HG02870 (cell line): Measurements from ENCODE around the gene RBMS2.
"Not testable (repeated sequence)": the region's sequence is repeated elsewhere in the genome, so short reads cannot be mapped to it uniquely, and the experiment has no call there.

Experiments used
- ATAC-seq: cut with Tn5 transposase; IDR thresholded peaks from one replicate; pipeline ENCODE4 v1.9.1; 2021; ENCODE audit warnings: mild to moderate bottlenecking, moderate library complexity; ENCODE audit not compliant: unreplicated experiment

The RBMS2 gene

DNA sequence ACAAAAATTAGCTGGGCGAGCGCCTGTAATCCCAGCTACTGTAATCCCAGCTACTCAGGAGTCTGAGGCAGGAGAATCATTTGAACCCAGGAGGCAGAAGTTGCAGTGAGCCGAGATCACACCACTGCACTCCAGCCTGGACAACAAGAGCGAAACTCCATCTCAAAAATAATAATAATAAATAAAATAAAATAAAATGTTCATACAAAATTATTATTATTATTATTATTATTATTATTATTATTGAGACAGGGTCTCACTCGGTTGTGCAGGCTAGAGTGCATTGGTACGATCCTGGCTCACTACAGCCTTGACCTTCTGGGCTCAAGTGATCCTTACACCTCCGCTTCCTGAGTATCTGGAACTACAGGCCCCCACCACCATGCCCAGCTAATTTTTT lies 55.6 kb downstream of the RBMS2 start:
- not testable (repeated sequence) for ATAC-seq

DNA sequence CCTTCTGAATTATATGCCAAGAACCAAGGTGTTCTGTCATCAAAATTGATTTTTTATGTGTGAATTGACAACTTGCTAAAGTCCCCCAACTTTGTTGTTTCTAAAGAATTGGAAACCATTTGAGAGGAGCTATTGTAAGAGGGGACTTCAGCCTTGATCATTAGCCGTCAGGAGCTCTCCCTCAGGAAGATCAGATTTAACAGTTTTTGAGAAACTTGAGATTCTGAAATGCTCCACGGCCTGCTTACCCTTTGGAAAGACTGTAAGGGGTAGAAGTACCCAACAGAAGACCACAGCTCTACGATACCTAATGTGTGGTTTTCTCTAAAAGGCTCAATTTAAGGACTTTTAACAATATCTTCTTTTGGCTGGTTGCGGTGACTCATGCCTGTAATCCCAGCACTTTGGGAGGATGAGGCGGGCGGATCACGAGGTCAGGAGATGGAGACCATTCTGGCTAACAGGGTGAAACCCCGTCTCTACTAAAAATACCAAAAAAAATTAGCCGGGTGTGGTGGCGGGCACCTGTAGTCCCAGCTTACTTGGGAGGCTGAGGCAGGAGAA lies 57.4 kb downstream of the RBMS2 start:
- ATAC-seq: no peak

DNA sequence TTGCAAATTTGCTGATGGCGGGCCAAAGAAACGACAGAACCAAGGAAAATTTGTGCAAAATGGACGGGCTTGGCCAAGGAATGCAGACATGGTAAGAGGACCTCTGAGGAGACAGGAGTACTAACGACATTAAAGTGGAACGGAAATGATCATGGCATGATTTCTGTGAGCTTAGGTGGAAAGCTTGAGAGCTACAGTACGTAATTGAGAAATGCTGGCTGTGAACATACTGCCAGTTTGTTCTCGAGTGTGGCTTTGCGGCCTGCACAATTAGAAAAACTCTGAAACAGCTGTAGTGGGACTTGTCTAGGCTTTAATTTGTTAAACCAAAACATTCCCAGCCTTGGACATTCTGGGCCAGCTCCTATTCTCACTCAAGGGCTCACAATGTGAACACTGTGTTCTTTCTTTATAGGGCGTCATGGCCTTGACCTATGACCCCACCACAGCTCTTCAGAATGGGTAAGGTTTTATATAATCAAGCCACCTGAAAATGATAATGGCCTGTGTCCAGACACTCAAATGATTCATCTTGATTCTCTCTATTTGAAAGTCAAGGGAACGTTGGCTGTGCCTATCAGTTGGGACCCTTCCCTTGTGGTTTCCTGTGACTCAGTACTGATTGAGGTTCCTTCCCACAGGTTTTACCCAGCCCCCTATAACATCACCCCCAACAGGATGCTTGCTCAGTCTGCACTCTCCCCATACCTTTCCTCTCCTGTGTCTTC lies 60.0 kb downstream of the RBMS2 start:
- ATAC-seq: no peak

DNA sequence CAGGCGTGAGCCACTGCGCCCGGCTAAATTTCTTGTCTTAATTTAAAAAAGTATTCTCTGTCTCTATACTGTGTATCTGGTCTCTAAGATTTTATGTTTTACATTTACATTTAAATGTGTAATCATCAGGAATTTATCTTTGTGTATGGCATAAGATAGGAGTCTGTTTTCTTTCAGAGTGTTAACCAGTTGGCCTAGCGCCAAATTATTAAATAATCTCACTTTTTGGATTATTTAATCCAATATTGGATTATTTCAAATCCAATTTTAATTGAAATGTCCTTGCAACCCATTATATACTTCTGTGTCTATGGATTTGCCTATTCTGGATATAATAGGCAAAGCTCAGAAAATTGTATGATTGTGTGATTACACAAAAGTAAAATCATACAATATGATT lies 63.5 kb downstream of the RBMS2 start:
- no peak for ATAC-seq

DNA sequence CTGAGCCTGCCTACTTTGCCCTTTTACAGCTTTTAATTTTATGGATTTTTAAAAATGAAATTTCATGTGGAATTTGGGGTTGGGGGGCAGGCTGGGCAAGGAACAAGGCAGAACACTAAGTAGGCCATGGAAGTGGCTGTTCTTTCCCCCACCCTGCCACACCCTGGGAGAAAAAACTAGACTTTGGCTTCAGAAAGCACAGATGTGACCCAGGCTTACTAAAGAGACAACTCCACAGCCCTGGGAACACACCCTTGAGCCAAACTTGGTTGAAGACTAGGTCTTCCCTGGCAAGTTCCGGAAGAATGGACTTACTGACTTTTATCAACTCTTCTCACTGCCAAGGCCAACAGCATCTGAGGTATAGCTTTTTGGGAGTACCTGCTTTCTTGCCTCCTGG lies 68.2 kb downstream of the RBMS2 start:
- ATAC-seq: no peak

DNA sequence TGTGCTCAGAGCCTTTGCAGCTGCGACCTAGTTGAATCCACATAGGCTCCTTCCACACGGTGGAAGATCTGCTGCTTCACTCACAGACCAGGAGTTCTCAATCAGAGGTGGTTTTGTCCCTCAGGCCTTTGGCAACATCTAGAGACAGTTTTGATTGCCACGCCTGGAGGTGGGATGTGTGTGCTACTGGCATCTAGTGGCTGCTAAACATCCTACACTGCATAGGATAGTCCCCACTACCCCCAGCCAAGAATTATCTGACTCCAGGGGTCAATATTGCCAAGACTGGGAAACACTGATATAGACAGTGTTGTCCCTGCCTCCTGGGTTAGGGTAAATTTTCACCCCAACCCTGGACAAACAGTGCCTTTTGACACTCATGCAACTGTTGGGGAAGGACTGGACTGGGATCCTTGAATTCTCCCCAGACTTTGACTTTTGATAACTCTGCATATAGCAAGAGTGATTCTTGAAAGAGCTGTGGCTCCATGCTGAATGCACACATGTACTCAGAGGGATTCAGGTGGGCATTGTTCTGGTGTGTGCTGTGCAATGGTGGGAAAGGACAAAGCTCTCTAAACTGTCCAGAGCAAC lies 68.7 kb downstream of the RBMS2 start:
- no peak for ATAC-seq

DNA sequence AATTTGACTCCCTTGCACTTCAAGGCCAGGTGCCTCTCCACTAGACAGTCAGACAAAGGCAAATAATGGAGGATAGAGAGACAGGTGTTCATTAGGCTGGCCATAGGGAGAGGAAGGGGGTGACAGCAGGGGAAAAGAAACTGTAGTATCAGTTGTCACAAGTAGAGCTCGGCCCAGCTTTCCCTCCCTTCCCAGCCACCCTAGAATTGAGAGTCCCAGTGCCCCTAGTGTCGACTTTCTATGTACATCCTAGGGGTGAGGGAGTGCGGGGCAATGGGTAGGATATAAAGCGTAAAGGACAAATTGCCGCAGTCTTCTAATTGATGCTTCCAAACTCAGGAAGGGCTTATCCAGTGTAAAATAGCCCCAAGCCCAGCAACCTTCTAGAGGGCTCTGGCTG lies 69.5 kb downstream of the RBMS2 start:
- no peak for ATAC-seq

DNA sequence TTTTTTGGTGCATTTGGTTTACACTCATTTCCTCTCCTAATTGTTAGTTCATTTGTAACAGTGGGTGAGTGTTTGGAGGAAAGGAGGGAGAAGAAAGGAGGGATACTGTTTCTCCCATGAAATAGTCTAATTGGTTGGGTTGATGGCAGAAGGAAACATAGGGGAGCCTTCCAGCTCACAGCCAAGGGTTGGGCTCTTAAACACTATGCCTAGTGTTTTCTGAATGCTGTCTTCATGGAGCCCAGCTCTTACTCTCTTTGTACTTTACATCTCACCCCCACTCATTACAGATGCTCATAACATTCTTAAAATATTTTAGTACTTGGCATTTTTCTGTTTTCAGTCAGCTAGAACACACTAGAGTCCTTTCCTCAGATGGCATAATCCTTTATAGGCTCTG lies 70.3 kb downstream of the RBMS2 start:
- ATAC-seq: no peak

DNA sequence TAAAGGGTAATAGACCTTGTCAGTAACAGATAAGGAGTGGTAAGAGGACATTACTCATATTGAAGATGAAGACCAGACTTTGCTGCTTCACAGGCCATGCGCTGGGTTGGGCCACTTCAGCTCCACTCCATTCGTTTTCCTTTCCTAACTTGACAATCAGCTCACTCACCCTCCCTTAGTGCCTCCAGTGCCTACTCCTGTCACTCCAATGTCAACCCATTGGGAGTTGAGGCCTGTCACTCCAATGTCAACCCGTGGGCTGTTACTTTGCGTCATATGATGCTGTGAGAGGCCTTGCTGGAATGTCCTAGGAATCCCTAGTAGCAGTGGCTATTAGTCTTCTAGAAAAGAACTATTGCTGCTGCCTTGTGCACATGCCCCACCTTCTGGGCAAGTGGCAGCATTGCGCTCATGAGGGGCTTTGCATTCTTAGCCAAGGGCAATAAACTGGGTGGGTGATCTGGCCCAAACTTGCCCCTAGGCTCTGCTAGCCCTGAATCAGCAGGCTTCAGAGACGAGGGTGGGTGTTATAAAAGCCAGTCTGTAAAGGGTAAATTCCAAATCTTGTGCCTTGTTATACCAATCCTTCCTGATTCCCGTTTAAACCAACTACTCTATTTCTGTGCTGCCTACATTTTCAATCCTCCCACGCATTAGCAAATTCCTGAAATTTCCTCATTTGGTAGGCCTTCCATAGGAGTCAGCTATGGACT lies 72.4 kb downstream of the RBMS2 start:
- ATAC-seq: no peak

DNA sequence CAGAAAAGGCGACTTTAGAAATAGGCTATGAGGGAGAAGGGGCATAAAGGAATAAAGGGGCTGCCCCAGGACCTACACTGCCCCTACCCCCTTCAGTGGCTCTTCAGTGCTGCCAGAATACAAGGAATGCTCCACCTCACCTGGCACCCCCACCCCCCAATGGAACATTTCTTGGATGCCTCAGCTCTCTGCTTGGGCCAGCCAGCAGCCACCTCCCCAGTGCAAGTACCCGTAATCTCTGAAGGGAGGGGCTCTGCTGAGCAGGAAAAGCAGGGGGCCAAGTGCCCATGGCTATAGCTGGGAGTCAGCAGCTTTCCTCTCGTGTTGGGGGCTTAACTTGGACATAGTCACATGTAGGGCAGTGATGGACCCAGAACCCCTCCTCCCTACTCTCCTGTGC lies 75.2 kb downstream of the RBMS2 start:
- no peak for ATAC-seq

DNA sequence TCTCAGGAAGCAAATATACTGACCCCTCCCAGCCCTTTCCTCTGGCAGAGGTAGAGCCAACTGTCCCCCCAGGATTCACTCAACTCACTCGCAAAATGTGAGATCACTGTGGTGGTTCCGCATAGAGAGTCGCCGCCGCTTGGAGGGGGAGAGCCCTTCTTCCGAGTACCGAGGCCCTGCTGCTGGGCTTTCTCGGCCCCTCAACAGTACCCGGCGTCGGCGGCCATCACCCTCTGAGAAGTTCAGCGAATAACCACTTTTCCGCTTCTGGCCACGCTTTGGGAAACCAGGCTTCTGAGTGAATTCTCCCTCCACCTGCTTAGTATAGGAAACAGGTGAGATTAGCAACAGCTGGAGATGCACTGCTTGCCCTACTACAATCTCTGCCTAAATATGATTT lies 77.4 kb downstream of the RBMS2 start:
- ATAC-seq: no peak

DNA sequence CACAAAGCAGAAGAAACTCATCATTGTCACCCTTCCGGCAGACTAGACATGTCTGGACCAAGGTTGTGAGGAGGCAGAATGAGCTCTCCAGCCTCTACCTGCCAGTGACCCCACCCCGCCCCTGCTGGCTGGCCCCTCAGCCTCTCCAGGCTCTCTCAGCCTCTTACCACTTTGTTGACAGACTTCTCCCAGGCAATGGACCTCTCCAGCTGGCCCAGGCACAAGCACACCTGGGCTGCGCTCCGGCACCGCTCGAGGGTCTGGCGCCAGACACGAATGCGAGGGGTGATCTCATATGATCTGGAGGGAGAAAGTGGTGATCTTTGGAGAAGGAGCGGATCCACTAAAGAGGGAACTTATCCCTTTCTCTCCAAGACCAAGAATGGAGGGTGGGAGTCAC lies 78.2 kb downstream of the RBMS2 start:
- no peak for ATAC-seq

DNA sequence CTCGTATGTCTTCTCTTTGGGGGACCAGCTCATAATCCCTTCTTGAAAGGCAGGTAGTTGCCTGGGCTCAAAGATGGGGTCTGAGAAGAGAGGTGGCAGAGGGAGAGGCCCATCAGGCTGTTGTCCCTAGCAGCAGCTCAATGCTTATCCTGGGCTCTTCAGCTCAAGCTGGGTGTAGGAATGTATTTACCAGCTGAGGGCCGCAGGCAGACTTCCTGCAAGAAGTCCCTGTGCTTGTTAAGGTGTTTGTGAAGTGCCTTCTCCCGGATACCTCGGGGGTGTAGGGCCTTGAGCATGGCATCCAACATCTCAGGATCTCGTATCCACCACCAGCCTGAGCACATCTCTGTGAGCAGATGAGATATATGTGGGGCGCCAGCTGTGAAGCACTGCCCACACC lies 79.1 kb downstream of the RBMS2 start:
- no peak for ATAC-seq

DNA sequence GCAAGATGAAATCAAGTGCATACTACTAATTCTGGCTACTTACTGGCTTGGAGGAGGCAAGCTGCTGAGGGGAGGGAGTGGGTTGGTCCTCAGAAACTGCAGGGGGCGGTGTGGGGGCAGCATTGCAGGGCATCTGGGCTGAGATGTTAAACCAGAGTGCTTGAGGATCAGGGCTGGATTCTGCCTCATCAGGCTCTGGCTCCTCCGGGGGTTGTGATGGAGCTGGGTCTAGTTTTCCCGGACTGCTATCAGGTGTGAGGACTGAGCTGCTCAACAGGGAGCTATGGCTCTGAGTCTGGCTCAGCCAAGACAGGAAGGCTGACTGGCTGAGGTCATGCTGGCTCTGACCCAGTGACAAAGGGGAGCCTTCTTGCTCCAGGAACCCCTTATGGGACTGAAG lies 79.9 kb downstream of the RBMS2 start:
- ATAC-seq: no peak

DNA sequence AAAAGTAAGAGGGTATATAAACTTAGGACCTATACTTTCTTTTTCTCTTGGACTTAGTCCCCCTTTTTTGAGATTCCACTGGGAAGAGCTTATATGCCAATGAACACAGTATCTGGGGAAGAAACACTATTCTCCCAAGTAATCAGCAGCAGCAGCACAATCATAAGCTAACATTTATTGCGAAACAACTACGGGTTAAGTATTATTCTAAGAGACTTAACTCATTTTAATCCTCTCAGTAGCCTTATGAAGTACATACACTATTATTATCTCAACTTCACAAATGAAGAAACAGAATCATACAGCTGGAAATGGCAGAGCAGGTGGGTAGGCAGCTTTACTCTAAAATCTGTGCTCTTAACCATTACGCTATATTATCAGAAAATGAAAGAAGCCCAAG lies 80.6 kb downstream of the RBMS2 start:
- ATAC-seq: no peak

DNA sequence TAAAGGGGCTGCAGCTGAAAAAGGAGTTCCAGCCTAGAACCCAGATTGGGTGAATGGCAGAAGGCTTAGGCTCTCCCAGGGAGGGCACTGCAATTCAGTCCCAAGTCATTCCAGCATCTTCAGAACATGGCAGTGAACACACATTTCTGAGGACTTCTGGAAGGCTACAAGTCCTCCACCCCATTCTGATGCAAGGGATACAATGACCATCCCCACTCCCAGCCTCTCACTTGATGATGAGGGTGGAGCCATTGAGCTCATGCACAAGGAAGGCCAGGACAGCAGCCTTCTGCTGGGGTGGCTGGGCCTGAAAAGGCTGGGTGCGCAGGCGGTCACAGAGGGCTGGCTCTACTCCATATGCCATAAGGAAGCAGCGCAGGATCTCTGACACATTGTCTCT lies 82.7 kb downstream of the RBMS2 start:
- no peak for ATAC-seq

DNA sequence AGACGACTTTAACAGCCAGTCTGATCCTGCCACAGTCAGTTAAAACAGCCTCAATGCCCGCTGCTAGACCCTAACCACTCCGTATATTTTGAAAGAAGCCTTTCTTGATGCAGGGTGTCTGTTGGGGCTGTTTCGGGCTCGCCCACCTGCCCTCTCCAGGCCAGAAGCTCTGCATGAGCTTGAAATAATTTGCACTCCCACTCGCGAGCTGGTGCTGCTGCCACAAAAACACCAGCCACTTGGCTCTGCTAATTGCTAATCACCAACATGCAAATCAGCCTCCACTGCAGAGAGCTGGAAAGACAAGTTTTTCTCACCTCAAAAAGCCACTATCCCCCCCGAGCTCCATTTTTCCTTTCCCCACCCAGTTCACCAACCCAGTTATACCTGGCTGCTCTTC lies 93.0 kb downstream of the RBMS2 start:
- ATAC-seq: no peak

DNA sequence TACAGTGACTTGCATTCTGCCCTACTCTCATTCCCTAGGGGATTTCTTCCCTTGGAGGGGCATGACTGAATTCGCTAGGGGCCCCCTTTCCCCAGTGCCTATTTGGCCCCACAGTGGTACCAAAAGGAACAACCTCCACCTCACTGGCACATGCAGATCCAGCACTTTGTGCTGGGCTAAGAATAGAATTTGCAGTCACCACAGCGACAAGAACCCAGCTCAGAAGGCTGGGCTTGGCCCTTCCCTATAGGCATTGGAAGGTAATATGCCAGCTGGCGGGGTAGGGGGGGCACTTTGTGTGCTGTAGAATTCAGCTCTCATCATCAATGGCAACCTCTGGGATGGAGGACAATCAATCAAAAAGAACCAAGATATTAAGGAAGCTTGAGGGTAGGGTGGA lies 94.6 kb downstream of the RBMS2 start:
- ATAC-seq: no peak

DNA sequence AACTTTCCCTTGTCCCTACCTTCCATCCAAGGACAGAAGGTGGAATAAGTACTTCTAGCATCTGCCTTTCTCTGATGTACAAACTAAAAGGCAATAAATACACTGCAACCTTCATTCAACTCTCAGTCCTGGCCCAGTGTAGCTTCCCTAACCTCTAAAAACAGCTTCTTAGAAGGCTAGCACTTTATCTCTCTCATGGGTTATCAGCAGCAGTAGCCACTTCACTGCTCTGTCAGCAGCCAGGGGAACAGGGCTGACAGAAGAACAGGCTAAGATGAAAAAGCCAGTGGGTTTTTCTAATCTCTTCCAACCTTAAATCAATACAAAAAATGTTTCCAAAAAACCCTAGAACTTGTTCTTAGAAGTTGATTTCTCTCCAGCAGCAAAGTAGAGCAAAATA lies 95.3 kb downstream of the RBMS2 start:
- no peak for ATAC-seq

DNA sequence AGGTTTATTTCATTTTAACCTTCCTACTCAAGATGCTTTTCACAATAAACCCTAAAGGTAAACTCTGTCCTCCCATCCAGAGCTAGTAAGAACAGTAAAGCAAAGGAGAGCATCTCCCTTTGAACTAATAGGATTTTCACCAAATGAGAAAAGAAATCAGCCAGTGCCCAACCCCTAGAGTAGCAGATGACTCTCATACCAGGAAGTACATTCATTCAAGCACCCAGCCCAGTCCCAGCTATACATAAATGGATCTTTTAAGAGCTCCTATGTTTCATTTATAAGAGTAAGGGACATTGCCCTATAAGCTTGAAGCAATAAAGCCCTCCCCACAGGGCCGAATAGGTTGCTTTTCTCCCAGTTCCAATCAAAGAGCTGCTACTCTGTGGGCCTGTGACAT lies 100.9 kb downstream of the RBMS2 start:
- no peak for ATAC-seq

DNA sequence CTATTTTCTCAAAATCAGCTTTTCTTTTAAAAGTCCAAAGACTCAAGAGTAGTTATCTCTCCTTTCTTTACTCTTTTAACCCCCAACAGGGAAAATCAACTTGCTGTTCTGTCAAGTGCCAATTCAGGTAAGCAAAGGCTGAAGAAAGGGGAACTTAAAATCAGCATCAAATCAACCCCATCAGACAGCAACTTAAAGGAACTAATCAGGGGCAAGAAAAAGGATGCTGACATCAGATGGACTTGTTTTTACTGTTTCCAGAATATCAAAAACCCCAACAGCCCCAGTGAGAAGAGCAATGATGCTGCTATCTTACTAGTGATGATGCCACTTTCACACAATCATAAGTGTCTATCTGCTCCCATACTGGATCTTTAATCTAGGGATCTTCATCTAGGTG lies 105.1 kb downstream of the RBMS2 start:
- no peak for ATAC-seq
